Osteoblast (primary cell): ENCODE results near the gene MSRB2. TPM values are rescaled to one million over a fixed set of nuclear protein-coding genes. Genes with fewer than 3 reads are reported as not detected.
"Not testable (repeated sequence)": the region's sequence is repeated elsewhere in the genome, so short reads cannot be mapped to it uniquely, and the experiment has no call there.

Experiments
- DNase-seq: peaks from one replicate; pipeline ENCODE4 v3.0.0; 2011; ENCODE audit warnings: low spot score, mixed read lengths; ENCODE audit not compliant: insufficient read length; ENCODE audit errors: missing footprints
- H2AFZ ChIP-seq: 2 replicates; pipeline ENCODE4 v1.6.0; 2011; ENCODE audit warnings: mild to moderate bottlenecking, low read length
- H3K27ac ChIP-seq: 2 replicates; pipeline ENCODE4 v1.5.1; 2011; ENCODE audit warnings: mild to moderate bottlenecking, low read depth, low read length, moderate library complexity
- H3K27me3 ChIP-seq: 2 replicates; pipeline ENCODE4 v1.6.0; 2012; ENCODE audit warnings: mild to moderate bottlenecking, control low read depth, inconsistent platforms, low read length, moderate library complexity; ENCODE audit not compliant: insufficient read depth
- H3K36me3 ChIP-seq: 2 replicates; pipeline ENCODE4 v1.5.1; 2011; ENCODE audit warnings: mild to moderate bottlenecking, low read length, control low read depth, moderate library complexity; ENCODE audit not compliant: insufficient read depth
- H3K4me1 ChIP-seq: 2 replicates; pipeline ENCODE4 v1.5.1; 2011; ENCODE audit warnings: mild to moderate bottlenecking, low read length, control low read depth, moderate library complexity; ENCODE audit not compliant: insufficient read depth
- H3K4me2 ChIP-seq: 2 replicates; pipeline ENCODE4 v1.6.0; 2011; ENCODE audit warnings: mild to moderate bottlenecking, low read length; ENCODE audit not compliant: insufficient read depth
- H3K4me3 ChIP-seq: fragments of 200-600 bp; sonication (generic); 3 replicates; pipeline ENCODE4 v1.5.1; 2012; ENCODE audit warnings: mild to moderate bottlenecking, low read length, inconsistent platforms; ENCODE audit not compliant: insufficient read depth
- H3K79me2 ChIP-seq: 2 replicates; pipeline ENCODE4 v1.6.0; 2012; ENCODE audit warnings: mild to moderate bottlenecking, low read length, control low read depth, inconsistent platforms; ENCODE audit not compliant: insufficient read depth
- H3K9me3 ChIP-seq: 2 replicates; pipeline ENCODE4 v1.5.1; 2011; ENCODE audit warnings: low read depth, low read length, control low read depth
- H4K20me1 ChIP-seq: 2 replicates; pipeline ENCODE4 v1.6.0; 2012; ENCODE audit warnings: mild to moderate bottlenecking, low read length, control low read depth; ENCODE audit not compliant: insufficient read depth
- total RNA-seq: library from RNA; depleted of rRNA; stranded (reverse); fragments of >200 nt; gene quantifications from 2 replicates; pipeline ENCODE4 v1.2.3, GENCODE V29; 2012
- TF ChIP-seq, protein P1 (sequence below): IDR thresholded peaks from 2 replicates; pipeline ENCODE4 v1.5.1; 2011; ENCODE audit warnings: mild to moderate bottlenecking, low read depth, low read length, moderate library complexity; ENCODE audit errors: extremely low read depth

MSRB2 gene
- total RNA-seq, 1 donor = 6.9 TPM

DNA sequence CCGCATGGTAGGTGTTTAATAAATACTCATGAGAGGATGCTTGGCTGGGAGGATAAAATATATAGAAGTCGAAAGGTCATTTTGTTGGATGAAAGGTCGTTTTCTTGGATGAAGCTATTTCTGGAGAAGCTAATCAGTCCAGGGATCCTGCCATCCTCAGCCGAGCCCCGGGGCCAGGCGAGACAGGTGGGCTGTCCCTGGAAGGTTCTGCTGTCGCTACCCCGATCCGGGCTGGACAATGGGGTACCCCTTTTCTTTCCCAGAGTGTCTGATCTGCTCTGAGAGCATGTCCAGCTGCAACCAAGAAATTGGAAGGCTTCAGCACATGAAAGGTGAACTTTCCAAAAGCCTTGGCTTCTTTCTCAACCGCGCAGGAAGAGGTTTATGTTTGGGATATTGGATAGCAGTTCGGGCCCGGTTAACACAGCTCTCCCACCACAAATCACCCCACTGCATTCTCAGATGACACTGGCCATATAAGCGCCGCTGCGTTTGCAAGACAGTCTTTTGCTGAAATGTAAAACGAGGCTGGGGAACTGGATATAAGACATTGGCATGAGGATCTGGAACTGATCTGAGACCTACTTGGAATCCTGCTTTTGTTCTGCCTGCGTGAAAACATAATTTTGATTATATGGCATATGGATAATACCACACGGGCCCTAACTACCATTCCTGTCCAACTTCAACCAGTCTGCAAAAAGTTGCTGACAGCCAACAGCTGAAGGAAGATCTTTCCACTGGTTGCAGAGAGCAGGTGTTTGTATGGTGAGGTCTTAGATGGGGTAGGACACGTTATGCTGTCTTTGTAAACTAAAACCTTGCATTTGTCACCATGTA is 31.2 kb upstream of the MSRB2 start:
- Histone ChIP-seq H3K4me3 (no peak overlapping the region), H3K4me1 (peaks cover 10% of the 10 kb centered on the region), H3K4me2 (peak overlapping the region; percentile 74), H2AFZ (peak overlapping the region; percentile 27), H3K27ac (no peak overlapping the region), H3K9me3 (no peaks in the 10 kb centered on the region), H3K36me3 (no peaks in the 10 kb centered on the region), H4K20me1 (no peaks in the 10 kb centered on the region), H3K79me2 (no peaks in the 10 kb centered on the region), H3K27me3 (peaks cover 3% of the 10 kb centered on the region)
- TF ChIP-seq, protein P1, sequence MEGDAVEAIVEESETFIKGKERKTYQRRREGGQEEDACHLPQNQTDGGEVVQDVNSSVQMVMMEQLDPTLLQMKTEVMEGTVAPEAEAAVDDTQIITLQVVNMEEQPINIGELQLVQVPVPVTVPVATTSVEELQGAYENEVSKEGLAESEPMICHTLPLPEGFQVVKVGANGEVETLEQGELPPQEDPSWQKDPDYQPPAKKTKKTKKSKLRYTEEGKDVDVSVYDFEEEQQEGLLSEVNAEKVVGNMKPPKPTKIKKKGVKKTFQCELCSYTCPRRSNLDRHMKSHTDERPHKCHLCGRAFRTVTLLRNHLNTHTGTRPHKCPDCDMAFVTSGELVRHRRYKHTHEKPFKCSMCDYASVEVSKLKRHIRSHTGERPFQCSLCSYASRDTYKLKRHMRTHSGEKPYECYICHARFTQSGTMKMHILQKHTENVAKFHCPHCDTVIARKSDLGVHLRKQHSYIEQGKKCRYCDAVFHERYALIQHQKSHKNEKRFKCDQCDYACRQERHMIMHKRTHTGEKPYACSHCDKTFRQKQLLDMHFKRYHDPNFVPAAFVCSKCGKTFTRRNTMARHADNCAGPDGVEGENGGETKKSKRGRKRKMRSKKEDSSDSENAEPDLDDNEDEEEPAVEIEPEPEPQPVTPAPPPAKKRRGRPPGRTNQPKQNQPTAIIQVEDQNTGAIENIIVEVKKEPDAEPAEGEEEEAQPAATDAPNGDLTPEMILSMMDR = no peak
- no peak for DNase-seq

DNA sequence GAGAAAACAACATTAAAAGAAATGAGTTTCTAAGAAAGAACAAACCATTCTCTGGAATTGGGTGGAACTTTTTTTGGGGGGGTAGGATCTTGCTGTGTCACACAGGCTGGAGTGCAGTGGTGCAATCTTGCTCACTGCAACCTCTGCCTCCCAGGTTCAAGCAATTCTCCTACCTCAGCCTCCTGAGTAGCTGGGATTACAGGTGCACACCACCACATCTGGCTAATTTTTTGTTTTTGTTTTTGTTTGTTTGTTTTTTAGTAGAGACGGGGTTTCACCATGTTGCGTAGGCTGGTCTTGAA is 30.6 kb upstream of the MSRB2 start:
- not testable (repeated sequence) for H3K9me3 ChIP-seq, H4K20me1 ChIP-seq, H2AFZ ChIP-seq, H3K27ac ChIP-seq, H3K36me3 ChIP-seq, DNase-seq, H3K4me2 ChIP-seq, H3K27me3 ChIP-seq, H3K4me3 ChIP-seq, H3K79me2 ChIP-seq
- H3K4me1 ChIP-seq = peaks cover 10% of the 10 kb centered on the region

DNA sequence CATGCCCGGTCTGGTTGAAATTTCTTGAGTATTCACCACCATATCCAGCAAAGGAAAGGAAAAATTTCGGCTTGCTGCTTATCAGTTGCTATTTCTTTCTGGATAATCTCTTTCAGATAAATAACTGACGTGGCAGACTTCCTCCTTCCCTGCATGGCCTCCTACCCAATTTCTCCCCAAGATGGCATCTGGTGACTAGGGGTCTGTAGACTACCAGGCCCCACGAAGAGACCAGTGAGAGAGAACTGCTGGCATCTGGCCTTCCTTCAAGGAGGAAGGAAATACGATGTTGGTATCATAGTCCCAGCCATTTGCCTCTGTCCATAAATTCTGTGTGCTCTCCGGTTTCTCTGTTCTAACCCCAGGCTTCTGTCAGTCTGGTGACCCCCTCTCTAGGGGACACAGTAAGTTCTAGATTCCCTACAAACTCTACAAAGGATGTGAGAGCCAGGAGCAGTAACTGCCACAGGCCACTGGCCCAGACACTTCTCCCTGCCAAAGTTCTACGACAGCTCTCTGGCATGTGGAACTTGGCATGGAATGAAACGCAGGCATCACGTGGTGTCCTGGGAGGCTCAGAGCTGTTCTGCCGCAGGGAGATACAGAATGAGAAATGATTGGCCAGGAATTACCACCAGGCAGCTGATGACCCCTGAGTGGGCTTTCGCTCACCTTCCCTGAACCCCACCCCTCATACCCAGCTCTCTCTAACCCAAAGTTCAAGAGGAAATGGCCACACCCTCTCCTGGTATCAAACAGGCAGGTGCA is 30.0 kb upstream of the MSRB2 start:
- DNase-seq = peak; percentile 88
- peak overlapping the region; percentile 76 for H2AFZ ChIP-seq
- H3K79me2 ChIP-seq = no peaks in the 10 kb centered on the region
- no peaks in the 10 kb centered on the region for H3K9me3 ChIP-seq
- peaks cover 4% of the 10 kb centered on the region for H3K27me3 ChIP-seq
- peaks cover 10% of the 10 kb centered on the region for H3K4me1 ChIP-seq
- H4K20me1 ChIP-seq = no peaks in the 10 kb centered on the region
- H3K4me3 ChIP-seq = no peak overlapping the region
- H3K27ac ChIP-seq = no peak overlapping the region
- H3K36me3 ChIP-seq = no peaks in the 10 kb centered on the region
- no peak overlapping the region for H3K4me2 ChIP-seq
- TF ChIP-seq, protein P1 = no peak

DNA sequence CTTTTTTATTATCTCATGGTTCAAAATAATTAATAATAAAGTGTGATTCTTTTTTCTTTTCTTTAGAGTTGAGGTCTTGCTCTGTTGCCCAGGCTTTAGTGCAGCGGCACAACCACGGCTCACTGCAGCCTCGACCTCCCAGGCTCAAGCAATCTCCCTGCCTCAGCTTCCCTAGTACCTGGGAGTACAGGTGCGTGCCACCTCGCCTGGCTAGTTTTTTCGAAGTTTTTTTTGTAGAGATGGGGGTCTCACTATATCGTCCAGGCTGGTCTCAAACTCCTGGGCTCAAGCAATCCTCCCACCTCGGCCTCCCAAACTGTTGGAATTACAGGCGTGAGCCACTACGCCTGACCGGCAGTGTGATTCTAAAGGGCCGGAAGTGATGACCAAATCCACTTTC is 28.0 kb upstream of the MSRB2 start:
- Histone ChIP-seq H3K27me3 (peaks cover 4% of the 10 kb centered on the region), H4K20me1 (no peaks in the 10 kb centered on the region), H3K4me1 (peaks cover 10% of the 10 kb centered on the region), H3K4me3 (no peak overlapping the region), H2AFZ (no peak overlapping the region), H3K4me2 (no peak overlapping the region), H3K79me2 (no peaks in the 10 kb centered on the region), H3K9me3 (no peaks in the 10 kb centered on the region), H3K27ac (no peak overlapping the region), H3K36me3 (no peaks in the 10 kb centered on the region)
- TF ChIP-seq, protein P1 = no peak
- DNase-seq = no peak
